IMR-90 (cell line): ENCODE results near the gene CACNB2. TPM values are rescaled to one million over a fixed set of nuclear protein-coding genes. Genes with fewer than 3 reads are reported as not detected.

Experiments
- ATAC-seq: fragments of 200-7000 bp; cut with Tn5 transposase; 2 replicates; pipeline ENCODE4 v1.9.1; 2020; ENCODE audit warnings: low read depth, mild to moderate bottlenecking, moderate library complexity
- BruUV-seq: library from RNA; stranded (reverse); fragments of 400-500 nt; replicated peaks from 2 replicates; lab custom pipeline; 2021; lab: Mats Ljungman, UMichigan
- CTCF ChIA-PET: fragments of 300-600 bp; formaldehyde crosslinking; extraction: SDS; loops from one replicate; lab custom pipeline; 2021; ENCODE audit warnings: antibody characterized with exemption; lab: Yijun Ruan, JAX
- POLR2A ChIA-PET: fragments of 300-600 bp; sonication (Branson Sonifier 250); formaldehyde crosslinking; loops from one replicate; lab custom pipeline; 2022; ENCODE audit warnings: antibody characterized with exemption; ENCODE audit not compliant: unreplicated experiment; lab: Charles Lee
- DNase-seq: peaks from one replicate; pipeline ENCODE4 v3.0.0; 2013
- H2AFZ ChIP-seq: replicated peaks from 2 replicates; pipeline ENCODE3; 2013; ENCODE audit warnings: low read length, mild to moderate bottlenecking; ENCODE audit not compliant: poor library complexity
- H2AK5ac ChIP-seq: 2 replicates; pipeline ENCODE4 v1.6.1; 2013; ENCODE audit warnings: low read depth, low read length, inconsistent platforms
- H2AK9ac ChIP-seq: replicated peaks from 2 replicates; pipeline ENCODE3; 2013; ENCODE audit warnings: mild to moderate bottlenecking, low read depth, low read length, moderate library complexity; ENCODE audit not compliant: poor library complexity
- H2BK120ac ChIP-seq: 2 replicates; pipeline ENCODE4 v1.6.1; 2013; ENCODE audit warnings: low read depth, low read length, inconsistent platforms
- H2BK15ac ChIP-seq: 3 replicates; pipeline ENCODE4 v1.6.1; 2013; ENCODE audit warnings: low read depth, low read length, inconsistent platforms
- H2BK20ac ChIP-seq: 2 replicates; pipeline ENCODE4 v1.6.1; 2013; ENCODE audit warnings: low read depth, mild to moderate bottlenecking, inconsistent platforms, low read length, moderate library complexity
- H2BK5ac ChIP-seq: 2 replicates; pipeline ENCODE4 v1.6.1; 2013; ENCODE audit warnings: mild to moderate bottlenecking, low read depth, low read length, inconsistent platforms; ENCODE audit not compliant: poor library complexity, severe bottlenecking
- H3K14ac ChIP-seq: replicated peaks from 2 replicates; pipeline ENCODE4 v1.6.1; 2013; ENCODE audit warnings: low read depth, low read length, inconsistent platforms
- H3K18ac ChIP-seq: 2 replicates; pipeline ENCODE4 v1.6.1; 2013; ENCODE audit warnings: low read depth, low read length, control low read depth
- H3K23ac ChIP-seq: 2 replicates; pipeline ENCODE4 v1.6.1; 2013; ENCODE audit warnings: low read depth, low read length, inconsistent platforms
- H3K27ac ChIP-seq: 2 replicates; pipeline ENCODE4 v1.5.1; 2013; ENCODE audit warnings: mild to moderate bottlenecking, control low read depth, low read length; ENCODE audit not compliant: insufficient read depth
- H3K27me3 ChIP-seq: 2 replicates; pipeline ENCODE4 v1.6.1; 2013; ENCODE audit warnings: low read length; ENCODE audit not compliant: control insufficient read depth, insufficient read depth
- H3K36me3 ChIP-seq: 2 replicates; pipeline ENCODE4 v1.6.1; 2013; ENCODE audit warnings: low read length, mixed read lengths; ENCODE audit not compliant: control insufficient read depth, insufficient read depth
- H3K4ac ChIP-seq: 2 replicates; pipeline ENCODE4 v1.6.1; 2013; ENCODE audit warnings: low read depth, low read length, inconsistent platforms
- H3K4me1 ChIP-seq: 2 replicates; pipeline ENCODE4 v1.6.1; 2013; ENCODE audit warnings: low read length, mixed read lengths; ENCODE audit not compliant: control insufficient read depth, insufficient read depth
- H3K4me2 ChIP-seq: 2 replicates; pipeline ENCODE4 v1.6.1; 2013; ENCODE audit warnings: low read depth, mild to moderate bottlenecking, control low read depth, low read length, moderate library complexity
- H3K4me3 ChIP-seq: 2 replicates; pipeline ENCODE4 v1.5.1; 2013; ENCODE audit warnings: low read depth, mild to moderate bottlenecking, control low read depth, low read length, moderate library complexity; ENCODE audit not compliant: insufficient read depth
- H3K56ac ChIP-seq: 2 replicates; pipeline ENCODE4 v1.6.1; 2013; ENCODE audit warnings: low read length, inconsistent platforms; ENCODE audit not compliant: insufficient read depth; ENCODE audit errors: extremely low read depth
- H3K79me1 ChIP-seq, 2 experiments: 2 replicates each; pipeline ENCODE4 v1.6.1; 2013; ENCODE audit warnings: low read length in 2 of 2, inconsistent platforms in 1 of 2, low read depth in 1 of 2
- H3K9ac ChIP-seq: 2 replicates; pipeline ENCODE4 v1.6.1; 2013; ENCODE audit warnings: low read depth, low read length, control low read depth
- H3K9me1 ChIP-seq: 2 replicates; pipeline ENCODE4 v1.6.1; 2013; ENCODE audit warnings: low read length, inconsistent platforms; ENCODE audit not compliant: insufficient read depth
- H3K9me3 ChIP-seq: 2 replicates; pipeline ENCODE4 v1.6.1; 2013; ENCODE audit warnings: low read length; ENCODE audit not compliant: control insufficient read depth, insufficient read depth
- H4K20me1 ChIP-seq: 2 replicates; pipeline ENCODE4 v1.6.1; 2013; ENCODE audit warnings: low read length, inconsistent platforms; ENCODE audit not compliant: insufficient read depth
- H4K5ac ChIP-seq: 2 replicates; pipeline ENCODE4 v1.6.1; 2013; ENCODE audit warnings: mild to moderate bottlenecking, low read depth, low read length, control low read depth
- H4K8ac ChIP-seq, 2 experiments: 2 replicates each; pipeline ENCODE4 v1.6.1; 2013; ENCODE audit warnings: low read depth in 2 of 2, low read length in 2 of 2, control low read depth in 1 of 2, inconsistent platforms in 1 of 2
- H4K91ac ChIP-seq: 2 replicates; pipeline ENCODE4 v1.6.1; 2013; ENCODE audit warnings: low read depth, low read length, inconsistent platforms; ENCODE audit not compliant: insufficient read depth
- CEBPB ChIP-seq: IDR thresholded peaks from 2 replicates; pipeline ENCODE4 v1.6.1; 2012; ENCODE audit warnings: low read depth, low read length, improper control_type of control experiment
- CTCF ChIP-seq: conservative IDR thresholded peaks from 2 replicates; pipeline ENCODE4 v1.5.1; 2012; ENCODE audit warnings: mild to moderate bottlenecking, low read depth, low read length, improper control_type of control experiment
- ELK1 ChIP-seq: fragments of 150-350 bp; IDR thresholded peaks from 2 replicates; pipeline ENCODE4 v1.6.1; 2016; ENCODE audit warnings: low read depth, mild to moderate bottlenecking, low read length, moderate library complexity, borderline replicate concordance
- FOS ChIP-seq: fragments of 150-350 bp; IDR thresholded peaks from 2 replicates; pipeline ENCODE4 v1.6.1; 2016; ENCODE audit warnings: low read depth, low read length
- MAZ ChIP-seq: IDR thresholded peaks from 2 replicates; pipeline ENCODE4 v1.6.1; 2012; ENCODE audit warnings: low read depth, mild to moderate bottlenecking, low read length, improper control_type of control experiment, moderate library complexity, borderline replicate concordance
- NFE2L2 ChIP-seq: fragments of 150-350 bp; IDR thresholded peaks from 2 replicates; pipeline ENCODE4 v1.6.1; 2016; ENCODE audit warnings: low read depth, mild to moderate bottlenecking, low read length
- POLR2A ChIP-seq: IDR thresholded peaks from 2 replicates; pipeline ENCODE4 v1.6.1; 2012; ENCODE audit warnings: mild to moderate bottlenecking, low read depth, low read length
- RAD21 ChIP-seq: IDR thresholded peaks from 2 replicates; pipeline ENCODE4 v1.6.1; 2012; ENCODE audit warnings: low read length, improper control_type of control experiment
- RFX5 ChIP-seq: IDR thresholded peaks from 2 replicates; pipeline ENCODE4 v1.8.0; 2012; ENCODE audit warnings: low read depth, mild to moderate bottlenecking, low read length, moderate library complexity
- USF2 ChIP-seq: fragments of 150-350 bp; IDR thresholded peaks from 2 replicates; pipeline ENCODE4 v1.6.1; 2017; ENCODE audit warnings: mild to moderate bottlenecking, antibody characterized with exemption, low read length, low read depth
- WGBS, 2 experiments: methylation state at CpG; one replicate each; pipeline versions ENCODE4 v1.1.5 to v1.1.7; 2013; ENCODE audit warnings: missing lambda C conversion rate in 2 of 2; ENCODE audit not compliant: insufficient read length in 1 of 2; ENCODE audit errors: extremely low coverage in 2 of 2; 5-methylcytosine and 5-hydroxymethylcytosine counted together
- dilution Hi-C: fragments of 300-500 bp; cut with HindIII; formaldehyde crosslinking; loops from one replicate; pipeline ENCODE4 v1.14.3; 2018; ENCODE audit warnings: low sequenced_read_pairs; ENCODE audit not compliant: unreplicated experiment
- in situ Hi-C: fragments of 300-500 bp; cut with MboI; formaldehyde crosslinking; loops from 3 replicates; pipeline ENCODE4 v1.14.3; 2019; ENCODE audit warnings: low sequenced_read_pairs, inconsistent platforms, mixed read lengths
- intact Hi-C: fragments of 100-400 bp; cut with micrococcal nuclease; formaldehyde crosslinking; loops from 2 replicates; pipeline ENCODE4 v1.10.0; 2022
- polyA plus RNA-seq, 3 experiments: library from polyadenylated mRNA; depleted of rRNA; stranded (reverse); fragments of >200 nt; gene quantifications; 2 replicates each; pipeline ENCODE4 v1.2.3, GENCODE V29; 2012; ENCODE audit warnings: low replicate concordance in 1 of 3
- total RNA-seq: library from RNA; depleted of rRNA; stranded (reverse); fragments of >200 nt; gene quantifications from 2 replicates; pipeline ENCODE4 v1.2.3, GENCODE V29; 2012

Gene CACNB2
- total and polyA plus RNA-seq, 2 of the 4 experiments (the other 2 are of a cell fraction), result 0.36 TPM

DNA sequence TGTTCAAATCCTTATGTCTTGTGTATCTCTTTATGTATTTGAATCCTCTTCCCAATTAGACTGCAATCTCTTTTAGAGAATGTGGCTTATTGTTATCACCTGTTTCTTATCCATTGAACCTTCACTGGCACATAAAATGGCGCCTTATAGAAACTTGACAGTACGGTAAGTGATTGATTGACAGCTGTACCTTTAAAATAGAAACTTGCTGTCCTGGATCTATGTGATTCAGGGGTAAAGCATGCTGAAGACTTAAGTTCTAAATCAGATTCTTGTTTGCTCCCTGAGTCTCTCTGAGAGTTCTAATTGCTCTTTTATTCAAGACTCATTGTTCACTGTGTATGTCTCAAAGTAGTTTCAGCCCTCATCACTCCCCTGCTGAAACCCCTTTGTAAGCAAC lies 91.3 kb downstream of the CACNB2 start:
- no peak overlapping the region for H3K4me2 ChIP-seq
- no CpG with 5 or more reads among the region's 2 CpGs for WGBS, 2 experiments
- no peak overlapping the region for H3K23ac ChIP-seq
- no peak overlapping the region for H3K14ac ChIP-seq
- no peak overlapping the region for H3K4me3 ChIP-seq
- H4K91ac ChIP-seq, result no peak overlapping the region
- H2AK5ac ChIP-seq, result no peak overlapping the region
- no peaks in the 10 kb centered on the region for H3K36me3 ChIP-seq
- H4K8ac ChIP-seq, result no peak overlapping the region
- H3K4ac ChIP-seq, result no peak overlapping the region
- no peak overlapping the region for H4K5ac ChIP-seq
- BruUV-seq, result no TSS peak
- POLR2A ChIA-PET, result no interaction called here
- no peak overlapping the region for H2BK5ac ChIP-seq
- CTCF ChIA-PET, result no interaction called here
- no peak overlapping the region for H2AFZ ChIP-seq
- no peak overlapping the region for H3K27ac ChIP-seq
- no peaks in the 10 kb centered on the region for H3K27me3 ChIP-seq
- ATAC-seq, result no peak
- H2BK120ac ChIP-seq, result no peak overlapping the region
- H3K9ac ChIP-seq, result no peak overlapping the region
- no peak overlapping the region for H2BK20ac ChIP-seq
- no peak overlapping the region for H2AK9ac ChIP-seq
- no peaks in the 10 kb centered on the region for H3K9me1 ChIP-seq
- no peaks in the 10 kb centered on the region for H3K79me1 ChIP-seq
- no peaks in the 10 kb centered on the region for H4K20me1 ChIP-seq
- TF ChIP-seq ELK1, result no peak
- no peak for TF ChIP-seq NFE2L2
- TF ChIP-seq RAD21, result no peak
- no peak for TF ChIP-seq CEBPB
- no peak for TF ChIP-seq MAZ
- TF ChIP-seq FOS, result no peak
- no peak for TF ChIP-seq POLR2A
- no peak for TF ChIP-seq RFX5
- no peak for TF ChIP-seq USF2
- TF ChIP-seq CTCF, result no peak
- no peak for DNase-seq
- H3K18ac ChIP-seq, result no peak overlapping the region
- no peaks in the 10 kb centered on the region for H3K9me3 ChIP-seq
- in situ Hi-C loops, result loop anchor here (25.0 kb wide), 1 partner anchor 1394 kb away; no protein-coding TSS in a partner anchor
- H3K4me1 ChIP-seq, result no peaks in the 10 kb centered on the region
- intact Hi-C loops, result no loop called here
- no peak overlapping the region for H3K56ac ChIP-seq
- no peak overlapping the region for H2BK15ac ChIP-seq
- dilution Hi-C loops, result no loop called here
